HG03139 (cell line): ENCODE measurements around the gene CEP112.

Experiments
- ATAC-seq: cut with Tn5 transposase; IDR thresholded peaks from one replicate; pipeline ENCODE4 v1.9.1; 2021; ENCODE audit not compliant: unreplicated experiment

Gene CEP112

DNA sequence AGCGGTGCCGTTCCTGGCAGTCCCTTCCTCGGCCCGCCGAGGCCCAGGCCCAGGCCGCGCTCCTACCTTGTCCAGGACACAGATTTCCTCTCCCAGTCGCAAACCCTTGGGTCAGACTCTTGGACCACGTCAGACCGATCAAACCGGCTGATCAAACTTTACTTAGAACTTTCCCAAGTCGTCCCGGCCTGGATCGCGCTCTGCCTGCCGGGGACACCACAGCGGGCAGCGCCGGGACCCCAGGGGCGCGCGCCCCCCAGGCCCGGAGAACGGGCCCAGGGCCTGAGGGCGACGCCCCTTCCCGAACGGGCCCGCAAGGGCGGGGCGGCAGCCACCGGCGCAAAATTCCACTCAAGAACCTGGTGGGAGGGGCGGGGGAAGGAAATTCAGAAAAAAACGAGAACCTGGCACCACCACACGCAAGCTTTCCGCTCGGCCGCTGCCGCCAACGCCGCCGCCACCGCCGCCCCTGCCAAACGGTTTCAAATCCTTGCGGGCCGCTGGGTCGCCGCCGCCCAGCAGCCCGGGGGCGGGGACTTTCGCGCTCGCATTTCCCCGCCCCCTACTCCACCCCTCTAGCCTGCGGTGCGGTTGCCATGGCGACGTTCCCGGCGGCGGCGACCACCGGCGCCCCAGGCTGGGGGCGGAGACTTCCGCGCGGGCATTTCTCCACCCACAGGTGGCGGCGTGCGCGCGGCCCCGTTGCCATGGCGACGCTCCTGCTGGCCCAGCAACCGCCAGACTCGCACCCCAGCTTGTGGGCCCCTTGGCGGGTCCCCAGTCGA is at the start of gene CEP112:
Gene CEP112, minus strand, starts transcription at position 541 of the 785 bp plus-strand sequence.
- ATAC-seq: peak; percentile 65

DNA sequence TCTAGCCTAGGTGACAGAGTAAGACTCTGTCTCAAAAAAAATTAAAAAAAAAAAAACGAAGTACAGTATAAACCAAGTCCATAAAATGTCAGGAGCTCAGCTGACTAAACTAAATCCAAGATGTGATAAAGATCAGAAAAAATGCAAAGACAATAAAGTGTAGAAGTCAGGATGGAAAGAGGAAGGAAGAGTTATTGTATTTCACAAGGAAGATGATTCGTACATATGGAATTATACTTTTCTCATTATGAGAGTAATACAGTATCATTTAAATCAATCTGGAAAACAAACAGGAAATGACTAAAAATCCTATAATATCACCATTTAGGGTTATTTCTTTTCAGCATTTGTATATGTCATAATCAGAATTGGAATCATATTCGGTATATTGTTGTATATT is 48.7 kb upstream of the CEP112 start:
- no peak for ATAC-seq

DNA sequence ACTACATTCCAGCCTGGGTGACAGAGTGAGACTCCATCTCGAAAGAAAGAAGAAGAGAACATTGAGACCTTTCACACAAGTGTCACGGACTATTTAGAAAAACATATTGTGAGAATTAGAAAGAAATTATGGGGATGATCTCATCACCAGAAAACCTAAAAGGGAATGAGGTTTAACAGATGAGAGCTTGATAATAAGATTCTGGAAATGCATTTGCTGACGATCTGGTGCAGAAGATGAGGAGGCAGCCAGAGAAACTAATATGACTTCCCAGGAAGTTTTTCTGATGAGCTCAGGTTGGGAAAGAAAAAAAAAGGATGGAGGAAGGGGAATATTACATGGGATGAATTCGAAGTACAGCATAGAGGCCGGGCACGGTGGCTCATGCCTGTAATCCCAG is 48.1 kb upstream of the CEP112 start:
- no peak for ATAC-seq

DNA sequence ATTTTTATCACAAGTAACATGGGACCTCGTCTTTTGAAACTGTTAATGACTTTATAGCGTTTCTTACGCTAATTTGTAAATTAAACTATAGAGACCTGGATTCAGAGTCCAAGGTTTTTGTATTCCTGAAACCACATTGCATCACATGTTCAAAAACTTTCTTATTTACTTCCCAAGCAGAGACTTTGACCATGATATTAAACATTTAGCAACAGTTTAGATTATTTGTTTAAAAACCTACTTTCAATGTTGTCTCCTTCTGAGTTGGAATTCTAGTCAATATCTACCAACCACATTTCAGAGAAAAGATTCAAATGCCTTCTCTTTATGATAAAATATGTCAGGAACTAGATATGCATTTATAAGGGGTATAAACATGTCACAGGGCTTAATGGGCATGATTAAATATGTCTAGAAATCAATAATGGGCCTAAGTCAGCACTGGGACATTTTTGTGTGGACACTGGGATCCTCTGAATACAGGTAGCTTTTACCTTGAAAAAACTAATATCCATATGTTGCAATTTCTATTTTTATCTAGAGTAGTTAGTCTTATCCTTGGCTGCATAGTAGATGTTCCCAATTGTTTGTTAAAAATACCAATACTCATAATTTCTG is 43.6 kb upstream of the CEP112 start:
- no peak for ATAC-seq

DNA sequence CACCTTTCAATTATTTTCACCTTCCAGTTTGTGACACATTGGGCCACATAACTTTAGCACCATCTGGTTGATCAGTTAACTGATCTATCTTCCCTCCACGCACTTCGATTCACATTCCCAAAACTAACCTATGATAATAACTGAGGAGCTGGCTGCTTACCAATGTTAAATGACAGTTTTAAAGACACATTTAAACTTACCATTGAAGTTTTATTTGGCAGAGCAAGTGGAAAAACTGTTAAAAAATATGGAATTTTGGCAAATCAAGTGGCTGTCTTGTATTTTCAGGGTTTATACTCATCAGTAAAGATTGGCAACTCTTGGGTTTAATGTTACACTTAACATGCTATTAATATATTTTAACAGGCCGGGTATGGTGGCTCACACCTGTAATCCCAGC is 42.7 kb upstream of the CEP112 start:
- ATAC-seq: no peak

DNA sequence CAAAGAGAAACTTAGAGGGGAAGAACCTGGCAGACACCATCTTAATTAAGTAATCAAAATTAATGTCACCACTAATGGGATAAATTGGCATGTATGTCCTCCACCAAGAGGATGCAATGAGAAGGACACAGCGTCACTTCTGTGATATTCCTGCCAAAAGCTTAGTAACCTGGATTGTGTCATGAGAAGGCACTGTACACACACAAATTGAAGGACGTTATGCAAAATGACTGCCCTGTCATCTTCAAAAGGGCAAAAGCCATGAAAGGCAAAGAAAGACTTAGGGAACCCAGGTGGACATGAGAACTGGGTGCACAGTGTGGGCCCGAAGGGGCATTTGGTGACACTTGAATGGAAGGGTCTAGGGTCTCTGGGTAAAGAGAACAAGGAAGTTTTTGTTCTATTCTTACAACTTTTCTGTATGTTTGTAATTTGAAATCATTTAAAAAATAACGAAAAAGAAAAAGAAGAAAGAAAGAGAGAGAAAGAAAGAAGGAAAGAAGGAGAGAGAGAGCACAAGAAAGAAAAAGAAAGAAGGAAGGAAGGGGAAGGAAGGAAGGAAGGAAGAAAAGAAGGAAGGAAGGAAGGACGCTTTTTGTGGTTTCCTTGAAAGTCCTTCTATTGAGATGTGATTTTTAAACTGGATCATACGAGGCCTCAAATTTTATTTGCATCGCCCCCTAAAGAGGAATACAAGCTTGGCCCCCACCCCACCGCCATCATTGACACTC is 41.3 kb upstream of the CEP112 start:
- ATAC-seq: no peak

DNA sequence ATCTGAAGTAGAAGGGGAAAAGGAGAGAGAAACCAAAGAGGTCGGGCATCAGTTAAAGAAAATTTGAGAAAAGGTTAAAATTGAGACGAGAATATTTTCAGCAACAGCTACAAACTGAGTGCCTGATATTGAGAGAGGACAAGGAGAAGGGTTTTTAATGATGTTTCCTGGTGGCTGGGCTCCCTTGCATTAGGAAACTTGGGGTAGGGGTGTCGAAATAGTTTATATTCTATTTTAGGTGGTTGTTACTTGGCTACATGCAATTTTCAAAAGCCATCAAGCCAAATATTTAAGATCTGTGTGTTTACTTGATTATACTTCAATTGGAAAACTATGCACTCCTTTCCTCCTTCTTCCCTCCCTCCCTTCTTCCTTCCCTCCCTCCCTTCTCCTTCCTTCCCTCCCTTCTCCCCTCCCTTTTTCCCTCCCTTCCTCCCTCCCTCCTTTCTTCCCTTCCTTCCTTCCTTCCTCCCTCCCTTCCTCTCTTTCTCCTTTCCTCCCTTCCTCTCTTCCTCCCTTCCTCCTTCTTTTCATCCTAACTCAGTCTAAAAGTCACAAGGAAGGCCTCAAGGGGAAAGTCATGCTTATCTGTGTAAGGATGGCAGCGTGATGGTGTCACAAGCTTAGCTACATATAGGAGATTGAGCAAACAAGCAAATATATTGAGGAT is 39.1 kb upstream of the CEP112 start:
- ATAC-seq: no peak

DNA sequence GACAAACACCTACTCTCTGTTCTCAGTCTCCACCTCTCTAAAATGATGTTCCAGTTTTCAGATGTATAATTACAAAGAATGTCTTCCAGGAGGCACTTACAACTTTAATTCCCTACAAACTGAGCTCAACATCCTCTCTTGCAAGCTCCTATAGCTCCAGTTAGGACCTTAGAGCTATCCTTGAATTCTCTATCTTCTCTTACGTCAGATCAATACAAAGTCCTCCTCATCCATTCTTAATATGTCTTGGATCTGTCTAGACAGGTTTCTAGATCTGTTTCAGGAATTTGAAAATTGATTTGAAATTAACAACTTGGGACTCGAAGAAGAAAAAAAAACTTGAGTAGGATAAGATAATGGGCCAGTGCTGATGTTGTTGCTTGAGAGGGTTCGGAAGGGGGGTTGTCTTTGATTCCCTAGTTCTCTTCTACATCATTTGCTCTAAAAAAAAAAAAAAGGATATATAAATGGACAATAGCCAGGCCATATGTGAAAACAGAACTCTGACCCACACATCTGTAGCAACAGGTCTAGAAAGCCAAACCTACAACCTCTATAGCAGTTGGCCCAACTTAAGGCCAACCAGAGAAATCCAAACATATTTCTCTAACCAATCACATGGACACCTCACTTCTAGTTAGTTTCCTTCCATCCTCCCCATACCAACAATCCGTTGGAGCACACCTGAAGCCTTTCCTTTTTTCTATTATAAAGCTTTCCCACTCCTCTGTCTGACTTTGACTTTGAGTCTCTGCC is 38.0 kb upstream of the CEP112 start:
- no peak for ATAC-seq

DNA sequence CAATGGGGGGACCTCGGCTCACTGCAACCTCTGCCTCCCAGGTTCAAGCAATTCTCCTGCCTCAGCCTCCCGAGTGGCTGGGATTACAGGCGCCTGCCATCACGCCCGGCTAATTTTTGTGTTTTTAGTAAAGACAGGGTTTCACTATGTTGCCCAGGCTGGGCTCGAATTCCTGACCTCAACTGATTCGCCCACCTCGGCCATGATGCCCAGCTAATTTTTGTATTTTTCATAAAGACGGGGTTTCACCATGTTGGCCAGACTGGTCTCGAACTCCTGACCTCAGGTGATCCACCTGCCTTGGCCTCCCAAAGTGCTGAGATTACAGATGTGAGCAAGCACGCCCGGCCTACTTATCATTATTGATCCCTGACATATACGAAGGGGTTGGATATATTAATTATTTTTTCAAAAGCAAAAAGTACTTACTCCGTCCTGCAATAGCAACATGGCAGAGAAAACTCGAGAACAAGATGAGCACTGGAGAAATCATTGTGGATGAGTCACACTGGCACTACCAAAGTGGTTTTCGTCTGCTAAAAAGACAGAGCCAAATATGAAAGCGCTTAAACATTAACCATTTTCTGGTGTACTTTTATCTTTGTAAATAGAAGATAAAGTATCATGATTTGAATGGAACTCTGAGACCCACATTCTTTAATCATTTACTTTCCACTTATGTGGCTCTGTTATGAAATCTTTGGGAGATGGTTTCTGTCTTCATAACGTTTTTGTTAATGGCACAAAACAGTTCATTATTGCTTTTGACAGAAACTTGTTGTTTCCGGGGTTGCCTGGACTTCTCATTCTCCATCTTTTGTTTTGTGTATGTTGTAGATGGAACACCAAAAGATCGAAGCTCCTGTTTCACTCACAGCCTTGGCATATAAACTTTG is 37.2 kb upstream of the CEP112 start, which contains the start of gene APOH:
Gene APOH, minus strand, starts transcription at position 529 of the 896 bp plus-strand sequence. Its CDS starts 36 bp downstream, at position 493.
- ATAC-seq: no peak

DNA sequence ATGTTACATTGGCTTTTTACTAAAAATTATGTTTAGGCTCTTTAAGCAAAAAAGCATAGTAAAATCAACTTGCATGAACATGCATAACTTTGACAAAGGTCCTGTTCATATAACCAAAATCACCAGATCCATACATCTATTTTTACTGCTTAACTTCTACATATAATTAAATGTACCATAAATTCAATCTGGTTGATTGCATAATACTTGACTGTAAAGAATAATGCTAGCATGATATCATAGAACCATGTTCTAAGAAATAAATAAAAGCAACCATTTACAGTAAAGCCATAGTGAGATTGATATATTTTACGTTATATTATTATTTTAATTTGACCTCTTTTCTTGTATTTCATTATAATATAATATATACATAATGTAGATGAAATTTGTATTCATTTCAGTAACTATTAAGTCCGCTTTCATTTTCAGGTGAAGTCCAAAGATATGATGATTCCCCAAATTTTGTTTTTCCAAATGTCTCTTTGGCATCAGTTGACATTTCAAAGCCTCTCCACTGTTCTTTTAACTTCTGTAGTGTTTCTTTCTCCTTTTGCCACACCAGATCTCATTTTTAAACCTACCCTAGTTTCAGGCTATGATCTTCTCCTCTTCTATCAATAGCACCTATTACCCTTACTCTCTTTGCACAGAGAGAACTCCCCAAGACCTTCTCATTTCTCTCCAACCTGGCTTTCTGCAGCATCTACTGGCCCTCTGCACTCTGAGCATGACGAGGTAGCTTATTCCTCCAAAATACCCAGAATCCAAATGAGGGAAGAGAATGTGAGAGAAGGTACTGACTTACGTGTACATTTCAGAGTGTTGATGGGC is 35.5 kb upstream of the CEP112 start:
- ATAC-seq: no peak

DNA sequence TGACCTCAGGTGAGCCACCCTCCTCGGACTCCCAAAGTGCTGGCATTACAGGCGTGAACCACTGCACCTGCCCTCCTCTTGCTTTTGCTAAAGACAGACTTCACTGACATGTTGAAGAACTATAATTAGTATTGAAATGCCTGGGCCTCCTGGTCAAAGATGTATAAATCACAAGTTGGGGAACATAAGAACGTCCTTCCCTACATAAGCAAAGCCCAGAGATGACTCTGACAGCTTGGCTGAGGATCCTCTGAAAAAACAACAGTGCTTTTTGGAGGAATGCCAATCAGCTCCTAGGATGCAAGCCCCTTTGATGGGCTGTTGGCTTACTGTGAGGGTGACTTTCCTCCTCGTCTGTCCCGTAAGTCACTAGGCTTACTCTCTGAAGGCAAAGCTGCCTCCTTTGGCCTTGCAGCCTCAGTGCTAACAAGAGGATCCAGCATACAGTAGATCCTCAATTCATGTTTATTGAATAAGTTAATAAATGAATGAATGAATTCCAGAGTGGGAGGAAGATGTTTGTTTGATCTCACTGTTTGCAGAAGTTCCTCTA is 30.9 kb upstream of the CEP112 start:
- no peak for ATAC-seq

DNA sequence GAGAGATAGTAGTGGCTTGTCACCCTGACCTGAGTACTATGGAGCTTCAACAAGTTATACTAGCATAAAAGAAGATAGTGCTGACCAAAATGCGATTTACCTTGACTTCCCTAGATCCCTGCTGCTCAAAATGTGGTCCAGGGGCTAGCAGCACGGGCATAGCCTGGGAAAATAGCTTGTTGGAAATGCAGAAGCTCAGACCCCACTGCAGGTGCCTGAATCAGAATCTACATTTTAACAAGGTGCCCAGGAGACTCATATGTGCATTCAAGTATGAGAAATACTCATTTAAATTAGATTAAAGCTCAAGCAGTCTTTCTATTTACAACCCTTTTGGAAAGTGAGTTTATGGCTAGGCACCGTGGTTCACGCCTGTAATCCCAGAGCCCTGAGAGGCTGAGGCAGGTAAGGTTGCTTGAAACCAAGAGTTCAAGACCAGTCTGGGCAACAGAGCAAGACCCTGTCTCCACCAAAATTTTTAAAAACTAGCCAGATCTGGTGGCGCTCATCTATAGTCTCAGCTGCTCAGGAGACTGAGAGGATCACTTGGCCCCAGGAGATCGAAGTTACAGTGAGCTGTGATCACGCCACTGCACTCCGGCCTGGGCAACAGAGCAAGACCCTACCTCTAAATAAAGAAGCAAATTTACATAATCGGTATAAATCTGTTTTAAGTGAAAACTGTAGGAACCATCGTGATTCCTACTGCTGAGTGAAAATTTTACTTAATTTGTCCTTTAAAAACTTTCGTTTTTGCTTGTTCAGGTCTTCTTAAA is 30.0 kb upstream of the CEP112 start:
- ATAC-seq: no peak

DNA sequence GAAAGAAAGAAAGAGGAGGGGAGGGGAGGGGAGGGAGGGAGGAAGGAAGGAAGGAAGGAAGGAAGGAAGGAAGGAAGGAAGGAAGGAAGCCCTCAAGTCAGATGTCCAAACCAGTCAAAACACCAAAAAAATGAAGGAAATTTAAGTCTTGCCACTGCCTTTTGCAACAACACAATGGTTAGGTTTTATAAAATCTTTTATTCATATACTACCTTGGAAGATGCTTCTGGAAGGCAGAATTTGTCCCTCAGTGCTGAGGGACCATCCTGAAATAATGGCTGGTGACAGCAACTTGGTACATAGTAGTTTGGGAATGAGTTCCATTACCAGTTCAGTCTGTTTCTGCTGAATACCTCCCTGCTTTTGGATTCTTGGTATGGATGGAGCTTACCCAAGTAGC is 29.4 kb upstream of the CEP112 start:
- ATAC-seq: no peak

DNA sequence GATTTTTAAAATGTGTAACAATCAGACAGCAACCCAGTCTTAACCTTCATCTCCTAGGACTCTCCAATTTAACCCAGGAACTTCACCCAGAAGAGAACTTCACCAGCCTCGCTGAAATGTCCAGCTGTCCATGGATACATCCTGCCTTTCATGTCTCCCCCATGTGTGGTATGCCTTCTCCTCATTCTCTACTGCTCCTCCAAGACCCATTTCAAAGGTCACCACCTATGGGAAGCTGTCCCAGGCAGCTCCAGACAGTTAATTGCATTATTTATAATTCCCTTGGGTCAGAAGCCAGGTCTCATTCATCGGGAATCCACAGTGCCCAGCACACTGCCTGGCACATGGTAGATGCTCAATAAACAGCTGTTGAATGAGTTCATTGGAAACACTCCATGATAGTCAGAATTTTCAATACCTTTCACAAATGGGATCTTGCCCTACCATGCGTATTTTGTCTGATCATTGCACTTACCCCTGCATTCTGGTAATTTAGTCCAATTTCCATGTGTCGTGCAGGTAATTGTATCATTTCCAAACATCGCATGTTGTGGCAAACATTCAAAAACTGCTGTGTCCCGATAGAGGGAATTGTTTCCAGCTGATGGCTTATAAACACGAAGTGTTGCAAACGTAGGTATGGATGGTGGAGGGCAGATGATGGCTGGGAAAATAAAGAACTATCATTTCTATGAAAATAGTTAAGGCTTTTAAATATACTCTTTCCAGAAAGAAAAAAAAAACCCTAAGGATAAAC is 28.3 kb upstream of the CEP112 start:
- ATAC-seq: no peak

DNA sequence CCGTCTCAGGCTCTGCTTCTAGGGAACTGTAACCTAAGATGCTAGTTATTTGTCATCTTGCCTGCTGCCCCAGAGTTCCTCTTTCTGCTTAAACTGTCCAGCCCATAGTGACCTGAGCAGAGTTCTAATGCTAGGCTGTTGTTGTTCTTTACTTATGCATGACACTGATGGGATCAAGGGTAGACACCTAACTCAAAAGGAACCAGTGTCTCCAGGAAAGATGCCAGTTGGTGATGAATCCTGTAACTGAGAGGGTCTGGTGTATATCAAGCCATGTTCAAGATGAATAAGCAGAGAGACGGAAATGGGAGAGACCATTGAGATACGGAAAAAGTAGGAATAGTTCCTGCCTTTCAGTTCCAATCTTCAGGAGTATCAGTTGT is 23.6 kb upstream of the CEP112 start:
- no peak for ATAC-seq

DNA sequence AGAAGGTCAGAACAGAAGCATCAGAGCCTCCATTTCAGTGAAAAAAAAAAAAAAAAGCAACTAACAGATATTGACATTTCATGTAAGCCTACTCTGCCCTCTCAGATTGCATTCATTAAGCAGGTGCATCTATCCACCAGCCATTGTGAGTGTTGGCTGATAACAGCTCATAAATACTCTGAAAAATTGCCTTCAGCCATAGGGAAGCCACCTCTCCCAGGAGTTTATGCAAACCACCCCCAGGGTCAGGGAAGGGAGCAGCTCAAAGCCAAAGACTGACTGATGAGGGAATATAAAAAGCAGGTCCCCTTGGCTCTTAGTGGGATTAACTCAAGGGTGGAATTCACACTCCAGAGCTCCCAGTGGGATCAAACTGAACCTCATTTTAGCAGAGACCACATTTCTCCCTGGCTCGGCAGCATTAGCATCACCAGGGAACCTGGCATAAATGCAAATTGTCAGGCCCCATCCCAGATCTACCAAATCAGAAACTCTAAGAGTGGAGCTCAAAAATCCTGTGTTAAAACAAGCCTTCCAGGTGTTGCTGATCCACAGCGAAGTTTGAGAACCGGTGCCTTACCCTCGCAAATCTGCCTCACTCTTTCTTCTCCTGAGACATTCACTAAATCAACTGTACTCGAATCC is 23.1 kb upstream of the CEP112 start:
- ATAC-seq: no peak
